Suprapubic skin (tissue), 4 donors: ENCODE data around the gene HERC5.
"Not testable (repeated sequence)": the region's sequence is repeated elsewhere in the genome, so short reads cannot be mapped to it uniquely, and the experiment has no call there.

Experiments
- CTCF ChIP-seq, 2 donors: fragments of 200-600 bp in 1 of 2; fragments of 450-650 bp in 1 of 2; sonication (generic) in 1 of 2; IDR thresholded peaks; one replicate each; pipeline ENCODE4 v1.5.1; 2016 to 2019; ENCODE audit warnings: antibody characterized with exemption in 2 of 2, mild to moderate bottlenecking in 1 of 2, moderate library complexity in 1 of 2
- EP300 ChIP-seq: sonication (generic); formaldehyde crosslinking; IDR thresholded peaks from one replicate; pipeline ENCODE4 v1.6.1; 2017; ENCODE audit warnings: antibody characterized with exemption
- POLR2A ChIP-seq, 2 donors: fragments of 450-650 bp; IDR thresholded peaks; one replicate each; pipeline ENCODE4 v1.6.1; 2017; ENCODE audit warnings: antibody characterized with exemption in 2 of 2, mild to moderate bottlenecking in 2 of 2, moderate library complexity in 2 of 2
- POLR2AphosphoS5 ChIP-seq, 3 donors: sonication (generic); formaldehyde crosslinking; IDR thresholded peaks; one replicate each; pipeline ENCODE4 v1.6.1; 2017; ENCODE audit warnings: antibody characterized with exemption in 3 of 3

GRCh38 chr4:88437873-88438272 is 19.0 kb upstream of the HERC5 start:
- TF ChIP-seq CTCF (IDR thresholded peaks at IDR 0.05); POLR2AphosphoS5 (IDR thresholded peaks at IDR 0.05); POLR2A (IDR thresholded peaks at IDR 0.05); EP300: not testable (repeated sequence)
